IPS DF 4.7 (cell line): Measurements from ENCODE around the gene CD46.

Source experiments
- DNase-seq: peaks from one replicate; pipeline ENCODE4 v3.0.0-alpha.2; 2013; ENCODE audit warnings: low spot score; ENCODE audit errors: extremely low read depth

Gene CD46

GRCh38 chr1:207827488-207827830, 75.6 kb downstream of the CD46 start:
- no peak for DNase-seq

DNA sequence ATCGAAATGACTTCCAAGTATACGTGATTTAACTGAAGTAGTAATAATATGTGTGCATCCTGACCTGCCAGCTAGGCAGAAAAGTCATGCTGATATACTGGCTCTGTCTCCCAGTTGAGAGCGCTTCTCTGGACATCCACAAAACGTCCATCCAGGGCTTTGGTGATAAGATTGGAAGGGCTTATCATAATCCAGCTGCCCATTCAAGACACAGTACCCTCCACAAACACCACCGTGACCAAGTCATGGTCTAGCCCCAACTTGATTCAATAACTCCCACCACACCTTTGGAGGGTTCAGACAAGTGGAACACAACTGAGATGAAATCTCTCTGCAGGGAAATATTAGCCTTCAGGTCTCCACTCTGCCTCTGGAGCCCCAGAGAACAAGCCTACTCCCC, 76.2 kb downstream of the CD46 start:
- no peak for DNase-seq

- DNase-seq: peak; percentile 68
These were observed 76.8 kb downstream of the CD46 start for GRCh38 chr1:207828485-207829158.

DNA sequence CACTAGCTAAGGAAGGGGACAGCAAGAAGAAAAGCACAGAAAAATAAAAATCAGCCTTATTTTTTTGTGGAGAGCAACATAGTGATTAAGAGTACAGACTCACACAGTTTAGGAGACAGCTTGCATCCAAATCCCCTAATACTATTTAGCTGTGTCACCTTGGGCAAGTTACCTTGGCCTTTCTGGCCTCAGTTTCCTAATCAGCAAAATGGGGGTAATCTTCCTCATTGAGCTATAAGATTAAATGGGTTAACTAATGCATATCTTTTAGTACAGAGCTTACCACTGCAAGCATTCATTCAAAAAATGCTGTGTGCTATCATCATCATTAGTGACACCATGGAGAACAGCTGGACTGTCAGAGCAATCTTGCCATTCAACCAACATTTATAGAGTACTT, 77.7 kb downstream of the CD46 start:
- DNase-seq: no peak

DNA sequence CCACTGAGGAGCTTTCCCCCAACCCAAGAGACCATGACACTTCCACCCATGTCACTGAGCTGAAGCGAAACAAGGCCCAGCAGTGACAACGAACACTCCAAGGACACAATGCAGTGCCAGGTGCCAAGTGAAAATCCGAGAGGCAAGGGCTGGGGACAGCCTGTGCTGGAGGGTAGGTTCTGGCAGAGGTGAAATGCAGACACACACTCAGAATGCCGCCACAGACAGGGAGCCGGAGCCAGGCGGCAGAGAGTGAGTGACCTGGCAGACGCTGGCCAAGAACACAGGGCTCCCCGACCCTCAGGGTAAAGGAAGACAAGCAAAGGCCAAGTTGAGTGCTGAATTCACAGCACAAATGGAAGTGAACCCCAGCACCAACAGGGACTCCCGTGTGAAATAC, 78.9 kb downstream of the CD46 start:
- DNase-seq: no peak

DNA sequence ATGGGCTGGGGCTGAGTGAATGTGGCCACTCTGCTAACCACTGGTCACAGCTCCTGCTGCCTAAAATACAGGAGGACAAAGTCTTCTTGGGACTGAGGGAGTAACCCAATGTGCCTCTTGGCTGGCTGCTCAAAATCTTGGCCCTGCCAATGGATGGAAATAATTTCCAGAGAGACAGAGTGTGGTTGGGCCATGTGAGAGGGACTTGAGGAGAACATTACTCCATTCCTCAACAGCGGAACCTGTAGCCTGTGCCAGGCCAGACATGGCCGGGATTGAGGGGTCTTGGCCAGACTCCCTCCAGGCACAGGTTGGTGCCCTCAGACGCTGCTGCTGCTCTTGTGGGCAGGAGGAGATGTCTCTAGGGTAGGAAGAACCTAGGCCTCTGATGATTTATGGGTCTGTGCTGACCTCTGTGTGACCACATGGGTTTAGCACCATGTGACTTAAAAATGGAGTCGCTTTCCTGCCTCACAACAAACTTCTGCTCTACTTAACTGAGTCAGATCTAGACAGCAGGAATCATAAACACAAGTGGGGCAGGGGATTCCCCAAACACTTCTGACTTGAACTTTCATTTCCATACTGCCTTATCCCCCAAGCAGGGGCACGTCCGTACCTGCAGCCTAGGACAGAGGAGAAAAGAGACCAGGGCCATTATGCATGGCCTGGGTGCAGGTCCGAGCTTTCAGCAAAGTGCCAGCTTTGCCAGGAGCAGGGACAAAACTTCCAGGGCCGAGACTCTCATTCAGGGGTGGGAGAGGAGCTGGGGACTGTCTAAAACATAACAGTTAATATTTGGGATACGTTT, 79.9 kb downstream of the CD46 start:
- DNase-seq: no peak

DNA sequence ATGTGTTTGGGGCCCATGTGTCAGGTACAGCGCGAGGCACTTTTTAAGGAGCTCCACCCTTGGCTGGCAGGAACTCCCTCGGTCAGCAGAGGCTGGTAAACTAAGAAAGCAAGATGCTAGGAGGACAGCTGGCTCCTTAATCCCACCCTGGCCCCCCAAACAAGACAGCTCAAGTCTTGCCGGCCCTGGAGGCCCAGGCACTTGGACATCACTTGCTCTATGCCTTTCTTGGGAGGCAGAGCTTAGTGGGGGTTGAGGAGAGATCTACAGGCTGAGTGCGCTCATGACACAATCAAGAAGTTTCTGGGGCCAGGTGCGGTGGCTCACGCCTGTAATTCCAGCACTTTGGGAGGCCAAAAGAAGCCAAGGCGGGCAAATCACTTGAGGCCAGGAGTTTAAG, 80.9 kb downstream of the CD46 start:
- no peak for DNase-seq

DNA sequence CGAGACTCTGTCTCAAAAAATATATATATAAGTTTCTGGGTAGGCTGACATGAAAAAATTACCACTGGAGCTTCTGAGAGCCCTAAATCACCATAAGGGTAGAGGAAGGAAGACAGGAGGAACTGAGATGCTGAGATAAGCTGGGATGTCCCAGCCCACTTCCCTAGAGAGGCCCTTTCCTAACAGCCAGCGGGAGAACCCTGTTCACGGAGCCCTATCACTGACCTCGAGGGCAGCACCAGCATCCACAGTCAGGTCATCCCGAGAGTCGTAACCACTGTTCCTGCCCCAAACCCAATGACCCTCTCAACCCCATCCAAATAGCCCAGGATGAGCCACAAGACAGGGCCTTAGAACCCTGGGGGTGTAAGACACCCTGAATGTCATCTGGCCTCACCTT, 81.5 kb downstream of the CD46 start:
- no peak for DNase-seq

- DNase-seq: no peak
These were observed 82.3 kb downstream of the CD46 start for GRCh38 chr1:207833956-207834660.

GRCh38 chr1:207835958-207836357, 84.1 kb downstream of the CD46 start:
- DNase-seq: no peak

- DNase-seq: no peak
These were observed 84.9 kb downstream of the CD46 start for GRCh38 chr1:207836591-207837347.

GRCh38 chr1:207837673-207838072, 85.8 kb downstream of the CD46 start:
- no peak for DNase-seq

- DNase-seq: no peak
These were observed 86.6 kb downstream of the CD46 start for GRCh38 chr1:207838156-207839082.

DNA sequence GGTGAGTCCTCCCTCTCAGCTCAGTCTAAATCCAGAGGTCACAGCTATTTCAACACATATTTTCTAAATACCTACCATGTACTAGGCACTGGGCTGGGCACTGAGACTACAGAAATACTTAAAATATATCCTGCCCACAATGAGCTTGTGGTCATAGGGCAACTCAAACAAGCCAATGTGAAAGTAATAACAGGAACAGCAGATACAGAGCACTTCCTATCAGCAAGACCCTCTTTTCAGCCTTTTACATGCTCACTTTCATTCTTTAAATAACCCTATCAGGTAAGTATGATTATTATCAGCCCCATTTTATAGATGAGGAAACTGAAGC, 87.2 kb downstream of the CD46 start:
- DNase-seq: no peak

GRCh38 chr1:207840380-207840779, 88.5 kb downstream of the CD46 start:
- no peak for DNase-seq

- DNase-seq: no peak
These were observed 89.4 kb downstream of the CD46 start for GRCh38 chr1:207841293-207841692.

DNA sequence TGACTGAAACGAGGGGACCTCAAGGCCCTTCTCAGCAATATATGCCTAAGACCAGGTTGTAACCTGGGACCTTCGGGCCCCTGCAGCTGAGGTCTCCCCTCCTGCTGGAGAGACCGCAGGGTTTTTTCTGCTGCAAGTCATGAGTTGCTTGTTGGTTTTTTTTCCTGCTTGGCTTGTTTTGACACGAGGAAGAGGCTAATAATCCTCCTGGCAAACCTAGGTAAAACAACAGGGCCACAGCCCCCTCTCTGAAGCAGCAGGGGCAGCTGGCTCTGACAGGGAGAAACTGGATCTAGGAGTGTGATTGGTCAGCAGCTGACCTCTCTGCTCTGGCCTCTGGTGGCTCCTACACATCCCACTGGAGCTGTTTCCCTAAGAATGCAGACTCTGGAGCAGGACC, 90.0 kb downstream of the CD46 start:
- DNase-seq: no peak

DNA sequence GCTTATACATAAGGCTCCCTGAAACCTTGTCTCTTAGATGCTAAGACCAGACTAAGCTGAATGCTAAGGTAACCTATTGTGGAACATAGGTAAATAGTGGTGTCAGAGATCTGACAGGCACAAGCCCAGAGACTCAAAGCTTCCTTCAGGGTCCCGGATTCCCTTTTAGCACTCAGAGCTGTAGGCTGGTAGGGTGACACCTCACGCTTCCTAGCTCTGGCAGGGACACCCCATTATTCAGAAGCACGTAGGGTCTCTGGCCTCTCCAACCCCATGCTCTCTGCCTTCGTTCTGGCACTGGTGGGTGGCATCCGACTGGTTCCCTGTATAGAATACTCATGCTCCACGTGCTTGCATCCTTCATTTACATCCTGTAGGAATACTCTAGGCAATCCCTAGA, 90.7 kb downstream of the CD46 start:
- DNase-seq: no peak

- no peak for DNase-seq
These were observed 92.5 kb downstream of the CD46 start for GRCh38 chr1:207844371-207844770.
